Left ventricle myocardium inferior (tissue), 1 donor: Measurements from ENCODE around the gene CHCT1. TPM values are rescaled to one million over a fixed set of nuclear protein-coding genes. Genes with fewer than 3 reads are reported as not detected.
A peak's percentile ranks its signal among the peaks of the same experiment; 100 is the strongest.

ENCODE experiments used
- DNase-seq: peaks from one replicate; pipeline ENCODE4 v3.0.0-alpha.2; 2020
- H3K27ac ChIP-seq: fragments of 200-600 bp; replicated peaks from 2 replicates; pipeline ENCODE4 v1.8.0; 2021
- H3K27me3 ChIP-seq: fragments of 200-600 bp; 2 replicates; pipeline ENCODE4 v1.8.0; 2021; ENCODE audit warnings: low read depth
- H3K36me3 ChIP-seq: fragments of 200-600 bp; 2 replicates; pipeline ENCODE4 v1.8.0; 2021
- H3K4me1 ChIP-seq: fragments of 200-600 bp; 2 replicates; pipeline ENCODE4 v1.8.0; 2021
- H3K4me3 ChIP-seq: fragments of 200-600 bp; 2 replicates; pipeline ENCODE4 v1.8.0; 2021; ENCODE audit warnings: mild to moderate bottlenecking, moderate library complexity
- H3K9me3 ChIP-seq: fragments of 200-600 bp; replicated peaks from 2 replicates; pipeline ENCODE4 v1.8.0; 2021
- CTCF ChIP-seq: fragments of 200-600 bp; IDR thresholded peaks from 2 replicates; pipeline ENCODE4 v1.8.0; 2021; ENCODE audit warnings: antibody characterized with exemption, mild to moderate bottlenecking, borderline replicate concordance
- intact Hi-C: fragments of 100-400 bp; cut with micrococcal nuclease; formaldehyde crosslinking; loops from one replicate; pipeline ENCODE4 v1.11.0; 2022
- total RNA-seq: library from RNA; stranded (reverse); fragmentation: NEBNext Ultra II Directional; extraction: Animal tissue kit (Norgen Biotek cat#: 25700); gene quantifications from one replicate; pipeline ENCODE4 v1.2.1, GENCODE V29; 2021
- donor health status: DM: no; HTN: yes; CAD: no; lungs with severe emphysema.

CHCT1 gene
- total RNA-seq, 1 donor from 2014 or later = not detected

- peaks cover 76% of the 10 kb centered on the region for H3K4me1 ChIP-seq
- TF ChIP-seq CTCF = no peak
- no peak for DNase-seq
- H3K36me3 ChIP-seq = no peaks in the 10 kb centered on the region
- intact Hi-C loops = no loop called here
- no peaks in the 10 kb centered on the region for H3K27me3 ChIP-seq
- H3K27ac ChIP-seq = no peak overlapping the region
- no peak overlapping the region for H3K4me3 ChIP-seq
- H3K9me3 ChIP-seq = no peaks in the 10 kb centered on the region
These were observed 35.9 kb upstream of the CHCT1 start for GRCh38 chr17:60386147-60387058.

- no peaks in the 10 kb centered on the region for H3K36me3 ChIP-seq
- peaks cover 77% of the 10 kb centered on the region for H3K4me1 ChIP-seq
- intact Hi-C loops = no loop called here
- no peaks in the 10 kb centered on the region for H3K27me3 ChIP-seq
- no peak overlapping the region for H3K27ac ChIP-seq
- no peak overlapping the region for H3K4me3 ChIP-seq
- DNase-seq = no peak
- no peak for TF ChIP-seq CTCF
- no peaks in the 10 kb centered on the region for H3K9me3 ChIP-seq
These were observed 34.6 kb upstream of the CHCT1 start for GRCh38 chr17:60387666-60388065.

GRCh38 chr17:60388742-60389141 is 33.5 kb upstream of the CHCT1 start:
- no peaks in the 10 kb centered on the region for H3K27me3 ChIP-seq
- H3K4me1 ChIP-seq = peaks cover 73% of the 10 kb centered on the region
- H3K27ac ChIP-seq = no peak overlapping the region
- H3K9me3 ChIP-seq = no peaks in the 10 kb centered on the region
- no peaks in the 10 kb centered on the region for H3K36me3 ChIP-seq
- intact Hi-C loops = no loop called here
- no peak overlapping the region for H3K4me3 ChIP-seq
- DNase-seq = no peak
- no peak for TF ChIP-seq CTCF

- Histone ChIP-seq H3K27me3 (no peaks in the 10 kb centered on the region), H3K4me3 (peak overlapping the region; percentile 98), H3K9me3 (no peaks in the 10 kb centered on the region), H3K4me1 (peaks cover 70% of the 10 kb centered on the region), H3K36me3 (no peaks in the 10 kb centered on the region), H3K27ac (peak overlapping the region; percentile 97)
- no peak for TF ChIP-seq CTCF
- intact Hi-C loops = no loop called here
- DNase-seq = no peak
These were observed 32.1 kb upstream of the CHCT1 start for GRCh38 chr17:60390186-60390585.

GRCh38 chr17:60390925-60391470 is 31.3 kb upstream of the CHCT1 start:
- TF ChIP-seq CTCF = no peak
- H3K27ac ChIP-seq = peak overlapping the region; percentile 97
- intact Hi-C loops = no loop called here
- no peaks in the 10 kb centered on the region for H3K27me3 ChIP-seq
- peaks cover 62% of the 10 kb centered on the region for H3K4me1 ChIP-seq
- peak overlapping the region; percentile 98 for H3K4me3 ChIP-seq
- no peak for DNase-seq
- no peaks in the 10 kb centered on the region for H3K36me3 ChIP-seq
- H3K9me3 ChIP-seq = no peaks in the 10 kb centered on the region
